Progenitor cell of endocrine pancreas (in vitro differentiated cells): ENCODE data around the gene WDFY4. TPM values are rescaled to one million over a fixed set of nuclear protein-coding genes. Genes with fewer than 3 reads are reported as not detected.
"Not testable (repeated sequence)": the region's sequence is repeated elsewhere in the genome, so short reads cannot be mapped to it uniquely, and the experiment has no call there.

Experiments used
- DNase-seq: peaks from one replicate; pipeline ENCODE4 v3.0.0; 2021; ENCODE audit warnings: low spot score; ENCODE audit not compliant: unreplicated experiment
- H3K27ac Mint-ChIP-seq: 2 replicates; pipeline ENCODE4 v1.8.0; 2021; ENCODE audit warnings: mild to moderate bottlenecking, moderate library complexity, mixed read lengths
- H3K27me3 Mint-ChIP-seq: 2 replicates; pipeline ENCODE4 v1.8.0; 2021; ENCODE audit warnings: mixed read lengths
- H3K36me3 Mint-ChIP-seq: 2 replicates; pipeline ENCODE4 v1.8.0; 2022; ENCODE audit warnings: mixed read lengths; ENCODE audit not compliant: insufficient read depth
- H3K4me1 Mint-ChIP-seq: 2 replicates; pipeline ENCODE4 v1.8.0; 2021; ENCODE audit warnings: low read depth, mixed read lengths
- H3K4me3 Mint-ChIP-seq: 2 replicates; pipeline ENCODE4 v1.8.0; 2021; ENCODE audit warnings: low read depth, mild to moderate bottlenecking, moderate library complexity, mixed read lengths
- H3K9me3 Mint-ChIP-seq: 2 replicates; pipeline ENCODE4 v1.8.0; 2021; ENCODE audit warnings: low read depth, mixed read lengths
- total RNA-seq: library from RNA; stranded (reverse); gene quantifications from 2 replicates; pipeline ENCODE4 v1.2.1, GENCODE V29; 2021
- TF ChIP-seq, protein P1 (sequence below): fragments of 200-600 bp; sonication (generic); IDR thresholded peaks from one replicate; pipeline ENCODE4 v1.5.0; 2021; ENCODE audit warnings: antibody characterized with exemption, mild to moderate bottlenecking; ENCODE audit not compliant: unreplicated experiment

The WDFY4 gene
- total RNA-seq, 1 donor from 2014 or later = 0.07 TPM

DNA sequence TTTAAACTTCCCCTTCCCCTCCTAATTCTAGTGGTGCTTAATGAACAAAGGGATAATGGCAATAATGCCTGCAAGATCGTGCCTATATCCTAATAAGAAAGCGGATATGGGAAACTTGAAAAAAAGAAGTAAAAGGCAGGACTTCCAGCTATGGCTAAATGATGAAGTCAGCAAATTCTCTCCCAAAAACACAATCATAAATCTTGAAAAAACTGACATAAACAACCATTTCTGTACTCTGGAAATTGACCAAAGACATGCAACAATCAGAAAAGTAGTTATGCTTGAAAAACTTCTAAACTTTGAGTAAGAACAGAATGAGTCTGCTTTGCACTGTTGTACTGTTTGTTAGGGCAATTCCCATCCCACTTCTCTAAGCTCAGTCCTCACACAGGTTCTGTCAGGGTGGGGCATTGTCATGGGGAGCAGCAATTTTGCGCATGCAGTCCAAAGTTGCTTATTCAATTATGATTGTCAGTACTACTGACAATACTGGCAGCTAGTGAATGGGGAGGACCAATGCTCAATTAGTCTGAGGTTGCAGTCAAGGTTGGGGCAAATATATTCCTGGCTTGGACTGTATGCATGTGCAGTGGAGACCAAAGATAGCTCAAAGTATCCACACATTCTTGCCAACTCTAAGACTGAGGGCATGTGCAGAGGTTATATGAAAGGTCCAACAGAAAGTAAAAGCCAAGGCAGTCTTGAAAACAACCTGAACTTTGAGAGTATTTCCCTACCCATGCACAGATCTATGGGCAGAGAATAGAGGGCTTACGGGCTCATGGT, 45.7 kb upstream of the WDFY4 start:
- TF ChIP-seq, protein P1, sequence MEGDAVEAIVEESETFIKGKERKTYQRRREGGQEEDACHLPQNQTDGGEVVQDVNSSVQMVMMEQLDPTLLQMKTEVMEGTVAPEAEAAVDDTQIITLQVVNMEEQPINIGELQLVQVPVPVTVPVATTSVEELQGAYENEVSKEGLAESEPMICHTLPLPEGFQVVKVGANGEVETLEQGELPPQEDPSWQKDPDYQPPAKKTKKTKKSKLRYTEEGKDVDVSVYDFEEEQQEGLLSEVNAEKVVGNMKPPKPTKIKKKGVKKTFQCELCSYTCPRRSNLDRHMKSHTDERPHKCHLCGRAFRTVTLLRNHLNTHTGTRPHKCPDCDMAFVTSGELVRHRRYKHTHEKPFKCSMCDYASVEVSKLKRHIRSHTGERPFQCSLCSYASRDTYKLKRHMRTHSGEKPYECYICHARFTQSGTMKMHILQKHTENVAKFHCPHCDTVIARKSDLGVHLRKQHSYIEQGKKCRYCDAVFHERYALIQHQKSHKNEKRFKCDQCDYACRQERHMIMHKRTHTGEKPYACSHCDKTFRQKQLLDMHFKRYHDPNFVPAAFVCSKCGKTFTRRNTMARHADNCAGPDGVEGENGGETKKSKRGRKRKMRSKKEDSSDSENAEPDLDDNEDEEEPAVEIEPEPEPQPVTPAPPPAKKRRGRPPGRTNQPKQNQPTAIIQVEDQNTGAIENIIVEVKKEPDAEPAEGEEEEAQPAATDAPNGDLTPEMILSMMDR = no peak
- Mint-ChIP-seq H3K27me3 (peaks cover 3% of the 10 kb centered on the region), H3K4me3 (no peak overlapping the region), H3K4me1 (no peaks in the 10 kb centered on the region), H3K36me3 (no peaks in the 10 kb centered on the region), H3K27ac (no peak overlapping the region), H3K9me3 (peaks cover 11% of the 10 kb centered on the region)
- no peak for DNase-seq

DNA sequence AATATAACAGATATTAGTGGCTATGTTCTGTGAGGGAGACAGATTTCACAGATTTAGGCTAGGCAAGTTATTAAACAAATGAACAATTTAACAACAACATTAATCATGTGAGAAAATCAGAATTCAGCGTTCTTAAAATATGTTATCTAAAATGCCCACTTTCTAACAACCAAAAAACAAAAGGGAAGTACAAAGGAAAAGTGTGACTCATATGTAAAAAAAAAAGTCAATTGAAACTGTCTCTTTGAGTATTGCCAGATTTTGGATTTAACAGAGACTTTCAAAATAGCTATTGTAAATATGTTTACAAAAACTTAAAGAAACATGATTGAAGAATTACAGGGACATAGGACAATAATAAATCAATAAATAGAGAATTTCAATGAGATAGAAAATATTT, 45.0 kb upstream of the WDFY4 start:
- TF ChIP-seq, protein P1 = no peak
- DNase-seq = no peak
- Mint-ChIP-seq H3K9me3 (peaks cover 11% of the 10 kb centered on the region), H3K4me3 (no peak overlapping the region), H3K4me1 (no peaks in the 10 kb centered on the region), H3K27ac (no peak overlapping the region), H3K36me3 (no peaks in the 10 kb centered on the region), H3K27me3 (peaks cover 3% of the 10 kb centered on the region)

DNA sequence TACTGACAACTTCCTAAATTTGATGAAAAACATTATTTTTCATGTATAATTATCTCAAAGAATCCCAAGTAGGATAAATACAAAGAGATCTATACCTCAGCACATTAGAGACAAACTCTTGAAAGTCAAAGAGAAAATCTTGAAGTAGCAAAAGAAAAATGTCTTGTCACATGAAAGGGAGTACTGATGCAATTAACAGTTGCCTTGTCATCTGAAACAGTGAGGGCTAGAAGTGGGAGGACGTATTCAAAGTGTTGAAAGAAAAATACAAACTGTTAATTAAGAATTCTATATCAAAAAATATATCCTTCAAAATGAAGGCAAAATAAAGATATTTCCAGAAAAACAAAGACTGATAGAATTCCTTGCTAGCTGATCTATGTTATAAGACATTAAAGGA, 44.3 kb upstream of the WDFY4 start:
- H3K27me3 Mint-ChIP-seq = peaks cover 3% of the 10 kb centered on the region
- DNase-seq = no peak
- no peaks in the 10 kb centered on the region for H3K36me3 Mint-ChIP-seq
- TF ChIP-seq, protein P1 = no peak
- peaks cover 11% of the 10 kb centered on the region for H3K9me3 Mint-ChIP-seq
- H3K4me1 Mint-ChIP-seq = no peaks in the 10 kb centered on the region
- H3K4me3 Mint-ChIP-seq = no peak overlapping the region
- no peak overlapping the region for H3K27ac Mint-ChIP-seq

DNA sequence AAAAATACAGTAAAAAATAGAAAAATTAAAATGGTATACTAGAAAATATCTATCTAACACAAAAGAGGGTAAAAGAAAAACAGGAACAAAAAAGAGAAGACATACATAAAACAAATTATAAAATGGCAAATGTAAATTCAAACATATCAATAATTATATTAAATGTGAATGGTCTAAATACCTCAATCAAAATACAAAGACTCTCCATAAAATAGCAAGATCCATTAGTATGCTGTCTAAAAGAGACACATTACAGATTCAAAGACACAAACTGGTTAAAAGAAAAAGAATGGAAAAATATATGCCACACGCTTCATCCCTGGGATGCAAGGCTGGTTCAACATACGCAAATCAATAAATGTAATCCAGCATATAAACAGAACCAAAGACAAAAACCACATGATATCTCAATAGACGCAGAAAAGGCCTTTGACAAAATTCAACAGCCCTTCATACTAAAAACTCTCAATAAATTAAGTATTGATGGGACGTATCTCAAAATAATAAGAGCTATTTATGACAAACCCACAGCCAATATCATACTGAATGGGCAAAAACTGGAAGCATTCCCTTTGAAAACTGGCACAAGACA, 43.5 kb upstream of the WDFY4 start:
- not testable (repeated sequence) for H3K27ac Mint-ChIP-seq, H3K4me3 Mint-ChIP-seq, H3K27me3 Mint-ChIP-seq, H3K36me3 Mint-ChIP-seq, DNase-seq, H3K4me1 Mint-ChIP-seq
- peaks cover 11% of the 10 kb centered on the region for H3K9me3 Mint-ChIP-seq

- Mint-ChIP-seq H3K36me3 (no peaks in the 10 kb centered on the region), H3K27me3 (peaks cover 23% of the 10 kb centered on the region), H3K4me3 (no peak overlapping the region), H3K27ac (no peak overlapping the region), H3K9me3 (peaks cover 9% of the 10 kb centered on the region), H3K4me1 (no peaks in the 10 kb centered on the region)
- DNase-seq = no peak
- TF ChIP-seq, protein P1 = no peak
These were observed 39.1 kb upstream of the WDFY4 start for GRCh38 chr10:48645600-48645999.

DNA sequence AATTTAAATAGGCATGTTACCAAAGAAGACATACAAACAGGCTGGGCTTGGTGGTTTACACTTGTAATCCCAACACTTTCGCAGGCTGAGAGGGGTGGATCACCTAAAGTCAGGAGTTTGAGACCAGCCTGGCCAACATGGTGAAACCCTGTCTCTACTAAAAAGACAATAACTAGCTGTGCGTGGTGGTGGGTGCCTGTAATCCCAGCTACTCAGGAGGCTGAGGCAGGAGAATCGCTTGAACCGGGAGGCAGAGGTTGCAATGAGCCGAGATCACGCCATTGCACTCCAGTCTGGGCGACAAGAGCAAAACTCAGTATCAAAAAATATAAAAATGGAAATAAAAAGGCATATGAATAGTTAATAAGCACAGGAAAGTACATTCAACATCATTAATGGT, 37.6 kb upstream of the WDFY4 start:
- DNase-seq, H3K4me3 Mint-ChIP-seq, H3K9me3 Mint-ChIP-seq, H3K27ac Mint-ChIP-seq, H3K4me1 Mint-ChIP-seq, H3K36me3 Mint-ChIP-seq: not testable (repeated sequence)
- H3K27me3 Mint-ChIP-seq = peaks cover 34% of the 10 kb centered on the region
